PC-3 (cell line): ENCODE results near the gene ASPRV1. TPM values are rescaled to one million over a fixed set of nuclear protein-coding genes. Genes with fewer than 3 reads are reported as not detected.
"Not testable (repeated sequence)": the region's sequence is repeated elsewhere in the genome, so short reads cannot be mapped to it uniquely, and the experiment has no call there.

Source experiments
- ATAC-seq: fragments of 200-7000 bp; cut with Tn5 transposase; 2 replicates; pipeline ENCODE4 v1.9.1; 2020; ENCODE audit warnings: mild to moderate bottlenecking, moderate library complexity
- BruUV-seq: library from RNA; stranded (reverse); fragments of 400-500 nt; replicated peaks from 2 replicates; lab custom pipeline; 2021; lab: Mats Ljungman, UMichigan
- CTCF ChIA-PET: fragments of 300-600 bp; sonication (Branson Sonifier 250); formaldehyde crosslinking; loops from one replicate; lab custom pipeline; 2022; ENCODE audit warnings: antibody characterized with exemption; lab: Charles Lee
- POLR2A ChIA-PET: fragments of 300-600 bp; sonication (Branson Sonifier 250); formaldehyde crosslinking; loops from one replicate; lab custom pipeline; 2022; ENCODE audit warnings: antibody characterized with exemption; ENCODE audit not compliant: unreplicated experiment; lab: Charles Lee
- DNase-seq: peaks from one replicate; pipeline ENCODE4 v3.0.0-alpha.2; 2015
- H2AFZ ChIP-seq: fragments of 300-600 bp; sonication (generic); 2 replicates; pipeline ENCODE4 v1.6.0; 2016; ENCODE audit warnings: antibody characterized with exemption, low read length
- H3F3A ChIP-seq: fragments of 300-600 bp; sonication (generic); one replicate; pipeline ENCODE4 v1.6.0; 2017; ENCODE audit warnings: antibody characterized with exemption, low read length, control low read depth, mild to moderate bottlenecking; ENCODE audit not compliant: unreplicated experiment
- H3K27ac ChIP-seq: fragments of 300-600 bp; sonication (generic); 2 replicates; pipeline ENCODE4 v1.5.1; 2016; ENCODE audit warnings: mild to moderate bottlenecking, low read length
- H3K27me3 ChIP-seq: fragments of 300-600 bp; sonication (generic); 2 replicates; pipeline ENCODE4 v1.6.1; 2016; ENCODE audit warnings: low read length, mixed read lengths
- H3K36me3 ChIP-seq: fragments of 300-600 bp; sonication (generic); 2 replicates; pipeline ENCODE4 v1.6.1; 2016; ENCODE audit warnings: low read depth, mixed run types, low read length, mixed read lengths
- H3K4me1 ChIP-seq: fragments of 300-600 bp; sonication (generic); 2 replicates; pipeline ENCODE4 v1.5.1; 2016; ENCODE audit warnings: low read length; ENCODE audit not compliant: insufficient read depth
- H3K4me2 ChIP-seq: fragments of 300-600 bp; sonication (generic); 2 replicates; pipeline ENCODE4 v1.6.0; 2016; ENCODE audit warnings: low read length
- H3K4me3 ChIP-seq: fragments of 300-600 bp; sonication (generic); 2 replicates; pipeline ENCODE4 v1.5.1; 2016; ENCODE audit warnings: mild to moderate bottlenecking, low read length, mixed read lengths
- H3K79me2 ChIP-seq: fragments of 300-600 bp; sonication (generic); 2 replicates; pipeline ENCODE4 v1.6.1; 2017; ENCODE audit warnings: low read length, mixed read lengths
- H3K9ac ChIP-seq: fragments of 300-600 bp; sonication (generic); 2 replicates; pipeline ENCODE4 v1.6.0; 2016; ENCODE audit warnings: mild to moderate bottlenecking, low read length
- H3K9me2 ChIP-seq: fragments of 300-600 bp; sonication (generic); replicated peaks from 2 replicates; pipeline ENCODE4 v1.6.1; 2016; ENCODE audit warnings: mixed run types, low read length, mixed read lengths
- H3K9me3 ChIP-seq: fragments of 300-600 bp; sonication (generic); 2 replicates; pipeline ENCODE4 v1.6.1; 2016; ENCODE audit warnings: low read length, mixed read lengths
- H4K20me1 ChIP-seq: fragments of 300-600 bp; sonication (generic); 2 replicates; pipeline ENCODE4 v1.6.1; 2016; ENCODE audit warnings: low read length, mixed read lengths
- EZH2 ChIP-seq: fragments of 300-600 bp; sonication (generic); IDR thresholded peaks from one replicate; pipeline ENCODE4 v1.6.1; 2017; ENCODE audit warnings: antibody characterized with exemption, mild to moderate bottlenecking, low read length; ENCODE audit not compliant: unreplicated experiment
- EZH2phosphoT487 ChIP-seq: fragments of 300-600 bp; sonication (generic); IDR thresholded peaks from 2 replicates; pipeline ENCODE4 v1.6.1; 2018; ENCODE audit warnings: mild to moderate bottlenecking, antibody characterized with exemption, low read length, borderline replicate concordance
- intact Hi-C: fragments of 100-400 bp; cut with micrococcal nuclease; formaldehyde crosslinking; loops from 2 replicates; pipeline ENCODE4 v1.9.0; 2023
- total RNA-seq: library from RNA; depleted of rRNA; stranded (reverse); fragments of >200 nt; gene quantifications from 2 replicates; pipeline ENCODE4 v1.2.3, GENCODE V29; 2014
- TF ChIP-seq, protein P1 (sequence below): fragments of 300-600 bp; sonication (generic); conservative IDR thresholded peaks from 2 replicates; pipeline ENCODE4 v1.5.1; 2017; ENCODE audit warnings: antibody characterized with exemption, low read depth, mild to moderate bottlenecking, low read length

Gene ASPRV1
- total RNA-seq, 1 experiment from 2014 or later: not detected

DNA sequence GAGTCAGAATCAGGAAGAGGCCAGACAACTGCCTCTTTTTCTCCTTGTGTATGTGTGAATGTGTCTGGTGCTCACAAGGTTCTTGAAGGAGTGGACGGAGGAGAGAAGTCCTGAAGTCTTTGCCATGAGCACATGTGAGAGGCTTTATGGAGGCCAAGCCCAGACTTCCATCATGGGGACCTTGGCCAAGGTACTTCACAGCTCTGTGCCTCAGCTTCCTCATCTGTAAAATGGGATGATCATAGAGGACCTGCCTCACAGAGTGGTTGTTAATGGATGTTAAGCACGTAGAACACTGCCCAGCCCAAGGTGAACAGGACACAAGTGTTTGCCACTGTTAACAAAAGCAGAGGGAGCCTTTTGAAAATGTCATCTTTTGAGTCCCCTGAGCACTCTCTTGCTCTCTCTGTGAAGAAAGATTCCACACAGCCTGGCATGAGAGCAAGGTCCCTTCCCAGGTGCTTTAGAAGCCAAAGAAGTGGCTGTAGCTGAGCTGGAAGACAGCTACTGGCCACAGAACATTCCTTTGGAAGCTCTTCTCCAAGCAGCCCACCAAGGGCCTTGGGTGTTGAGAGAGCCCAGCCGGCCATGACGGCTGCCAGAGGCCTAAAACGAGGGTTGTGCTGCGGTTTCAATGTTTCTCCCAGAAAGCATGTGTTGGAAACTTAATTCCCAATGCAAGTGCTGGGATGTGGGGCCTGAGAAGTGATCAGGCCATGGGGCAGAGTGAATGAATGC is 41.8 kb upstream of the ASPRV1 start:
- Histone ChIP-seq H3K9ac (no peak overlapping the region), H3K4me3 (no peak overlapping the region), H4K20me1 (no peaks in the 10 kb centered on the region), H3K4me1 (peaks cover 20% of the 10 kb centered on the region), H3K4me2 (no peak overlapping the region), H3K36me3 (no peaks in the 10 kb centered on the region), H3K9me3 (no peaks in the 10 kb centered on the region), H3K27ac (no peak overlapping the region), H3F3A (no peaks in the 10 kb centered on the region), H3K27me3 (no peaks in the 10 kb centered on the region), H3K79me2 (no peaks in the 10 kb centered on the region), H2AFZ (no peak overlapping the region), H3K9me2 (no peaks in the 10 kb centered on the region)
- intact Hi-C loops: no loop called here
- POLR2A ChIA-PET: no interaction called here
- no TSS peak for BruUV-seq
- ATAC-seq (no peak), DNase-seq (no peak)
- CTCF ChIA-PET: no interaction called here
- TF ChIP-seq, protein P1, sequence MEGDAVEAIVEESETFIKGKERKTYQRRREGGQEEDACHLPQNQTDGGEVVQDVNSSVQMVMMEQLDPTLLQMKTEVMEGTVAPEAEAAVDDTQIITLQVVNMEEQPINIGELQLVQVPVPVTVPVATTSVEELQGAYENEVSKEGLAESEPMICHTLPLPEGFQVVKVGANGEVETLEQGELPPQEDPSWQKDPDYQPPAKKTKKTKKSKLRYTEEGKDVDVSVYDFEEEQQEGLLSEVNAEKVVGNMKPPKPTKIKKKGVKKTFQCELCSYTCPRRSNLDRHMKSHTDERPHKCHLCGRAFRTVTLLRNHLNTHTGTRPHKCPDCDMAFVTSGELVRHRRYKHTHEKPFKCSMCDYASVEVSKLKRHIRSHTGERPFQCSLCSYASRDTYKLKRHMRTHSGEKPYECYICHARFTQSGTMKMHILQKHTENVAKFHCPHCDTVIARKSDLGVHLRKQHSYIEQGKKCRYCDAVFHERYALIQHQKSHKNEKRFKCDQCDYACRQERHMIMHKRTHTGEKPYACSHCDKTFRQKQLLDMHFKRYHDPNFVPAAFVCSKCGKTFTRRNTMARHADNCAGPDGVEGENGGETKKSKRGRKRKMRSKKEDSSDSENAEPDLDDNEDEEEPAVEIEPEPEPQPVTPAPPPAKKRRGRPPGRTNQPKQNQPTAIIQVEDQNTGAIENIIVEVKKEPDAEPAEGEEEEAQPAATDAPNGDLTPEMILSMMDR: no peak
- TF ChIP-seq EZH2phosphoT487: no peak
- TF ChIP-seq EZH2: no peak

DNA sequence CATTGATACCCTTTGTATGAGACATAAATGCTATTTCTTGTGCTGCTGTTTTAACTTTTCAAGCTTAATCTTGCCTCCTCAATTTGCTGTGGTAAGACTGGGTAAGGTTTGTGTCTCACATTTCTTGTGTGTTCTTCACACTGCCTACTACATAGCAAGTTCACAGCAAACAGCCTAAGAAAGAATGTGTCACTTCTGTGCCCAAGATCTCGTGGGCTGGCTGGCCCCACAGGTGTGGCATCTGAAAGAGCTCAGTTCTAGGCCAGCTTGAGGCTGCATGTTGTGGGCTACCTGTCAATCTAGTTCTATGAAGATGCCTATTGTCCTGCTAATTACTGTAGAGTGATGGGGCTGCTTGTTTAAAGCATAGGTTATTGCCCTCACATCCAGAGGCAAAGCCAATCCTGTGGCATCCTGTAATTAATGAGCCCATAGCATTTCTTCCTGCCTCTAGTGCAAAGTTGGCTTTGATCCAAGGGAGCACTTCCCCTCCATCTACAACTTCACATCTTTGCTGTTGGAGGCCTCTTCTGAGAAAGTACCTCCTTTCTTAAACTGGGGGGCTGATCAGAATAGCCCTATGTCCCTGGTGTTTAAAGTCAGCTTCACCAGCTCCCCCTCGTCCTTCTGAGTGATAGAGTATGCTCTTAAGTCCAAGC is 40.9 kb upstream of the ASPRV1 start:
- Histone ChIP-seq H3K9me2 (no peaks in the 10 kb centered on the region), H3K9ac (no peak overlapping the region), H3K4me1 (peaks cover 29% of the 10 kb centered on the region), H3K4me2 (no peak overlapping the region), H3K4me3 (no peak overlapping the region), H3K9me3 (no peaks in the 10 kb centered on the region), H3K79me2 (no peaks in the 10 kb centered on the region), H3K27ac (no peak overlapping the region), H3K27me3 (no peaks in the 10 kb centered on the region), H2AFZ (no peak overlapping the region), H3F3A (no peaks in the 10 kb centered on the region), H3K36me3 (no peaks in the 10 kb centered on the region), H4K20me1 (no peaks in the 10 kb centered on the region)
- ChIA-PET POLR2A (no interaction called here), CTCF (no interaction called here)
- no peak for DNase-seq
- ATAC-seq: no peak
- no TSS peak for BruUV-seq
- intact Hi-C loops: no loop called here
- TF ChIP-seq EZH2phosphoT487 (no peak), EZH2 (no peak)
- TF ChIP-seq, protein P1: no peak

DNA sequence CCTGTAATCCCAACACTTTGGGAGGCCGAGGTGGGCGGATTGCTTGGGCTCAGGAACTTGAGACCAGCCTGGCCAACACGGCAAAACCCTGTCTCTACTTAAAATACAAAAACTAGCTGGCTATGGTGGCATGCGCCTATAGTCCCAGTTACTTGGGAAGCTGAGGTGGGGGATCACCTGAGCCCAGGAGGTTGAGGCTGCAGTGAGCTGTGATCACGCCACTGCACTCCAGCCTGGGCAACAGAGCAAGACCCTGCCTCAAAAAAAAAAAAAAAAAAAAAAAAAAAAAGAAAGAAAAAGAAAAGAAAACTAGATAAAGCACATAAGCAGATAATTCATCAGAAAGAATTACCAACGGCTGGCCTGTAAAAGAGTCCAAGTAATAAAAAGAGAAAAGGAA is 39.1 kb upstream of the ASPRV1 start:
- H3K27ac ChIP-seq, H3K36me3 ChIP-seq, H3K4me2 ChIP-seq, H4K20me1 ChIP-seq, H3K4me3 ChIP-seq, H3F3A ChIP-seq, H3K9me2 ChIP-seq, H3K27me3 ChIP-seq, intact Hi-C loops, ATAC-seq, DNase-seq, CTCF ChIA-PET, H3K79me2 ChIP-seq, BruUV-seq, H3K9me3 ChIP-seq, H2AFZ ChIP-seq, POLR2A ChIA-PET, H3K9ac ChIP-seq: not testable (repeated sequence)
- H3K4me1 ChIP-seq: peaks cover 37% of the 10 kb centered on the region
